D721Med (cell line): Measurements from ENCODE around the gene RBM18.

Source experiments
- DNase-seq: peaks from one replicate; pipeline ENCODE4 v3.0.0; 2011; ENCODE audit warnings: low spot score; ENCODE audit not compliant: insufficient read length
- FAIRE-seq: peaks from 2 replicates; lab custom pipeline; 2011; peaks lifted over from hg19 to GRCh38; lab: Jason Lieb, UNC
- CTCF ChIP-seq: IDR thresholded peaks from 2 replicates; pipeline ENCODE4 v1.5.1; 2012; ENCODE audit warnings: mild to moderate bottlenecking, control low read depth; ENCODE audit not compliant: insufficient read depth; ENCODE audit errors: missing control alignments

RBM18 gene

GRCh38 chr9:122294531-122294930 lies 29.9 kb upstream of the RBM18 start:
- DNase-seq (no peak), FAIRE-seq (no peak)
- no peak for TF ChIP-seq CTCF

GRCh38 chr9:122291458-122291857 lies 26.8 kb upstream of the RBM18 start:
- FAIRE-seq (no peak), DNase-seq (no peak)
- no peak for TF ChIP-seq CTCF

- no peak for DNase-seq
- TF ChIP-seq CTCF: no peak
- FAIRE-seq: no peak
These were observed 22.6 kb upstream of the RBM18 start for GRCh38 chr9:122287214-122287720.

GRCh38 chr9:122286764-122287163 lies 22.1 kb upstream of the RBM18 start:
- FAIRE-seq (no peak), DNase-seq (no peak)
- TF ChIP-seq CTCF: no peak

GRCh38 chr9:122281368-122281767 lies 16.7 kb upstream of the RBM18 start:
- FAIRE-seq (no peak), DNase-seq (no peak)
- TF ChIP-seq CTCF: no peak

- FAIRE-seq: no peak
- no peak for TF ChIP-seq CTCF
These were observed 12.8 kb upstream of the RBM18 start for GRCh38 chr9:122277285-122277897.

GRCh38 chr9:122276096-122276495 lies 11.5 kb upstream of the RBM18 start:
- FAIRE-seq: no peak
- DNase-seq: no peak
- TF ChIP-seq CTCF: no peak

More at GRCh38 chr9:122277285-122277897, 12.8 kb upstream of the RBM18 start:
- DNase-seq: no peak
